NCI-H146 treated with DMSO at 0.1 percent for 48 hours (cell line): ENCODE results near the gene ATP2B2.

Experiments used
- DNase-seq: peaks from one replicate; lab custom pipeline; 2025; ENCODE audit not compliant: unreplicated experiment; lab: John Stamatoyannopoulos, UW

Gene ATP2B2

GRCh38 chr3:10335190-10335738, 170.1 kb downstream of the ATP2B2 start:
- no peak for DNase-seq

- DNase-seq, result no peak
Observed at GRCh38 chr3:10334459-10334858, 170.9 kb downstream of the ATP2B2 start.

GRCh38 chr3:10334042-10334441, 171.3 kb downstream of the ATP2B2 start:
- DNase-seq, result no peak

- DNase-seq, result no peak
Observed at GRCh38 chr3:10333349-10333650, 172.1 kb downstream of the ATP2B2 start.

- DNase-seq, result no peak
Observed at GRCh38 chr3:10332481-10333348, 172.7 kb downstream of the ATP2B2 start.

- no peak for DNase-seq
Observed at GRCh38 chr3:10331320-10331719, 174.1 kb downstream of the ATP2B2 start.

GRCh38 chr3:10330319-10330718, 175.1 kb downstream of the ATP2B2 start:
- no peak for DNase-seq

- DNase-seq, result no peak
Observed at GRCh38 chr3:10329495-10330015, 175.8 kb downstream of the ATP2B2 start.

- DNase-seq, result no peak
Observed at GRCh38 chr3:10328460-10329071, 176.8 kb downstream of the ATP2B2 start.

GRCh38 chr3:10327592-10327991, 177.8 kb downstream of the ATP2B2 start:
- no peak for DNase-seq

- DNase-seq, result no peak
Observed at GRCh38 chr3:10322352-10322710, 183.1 kb downstream of the ATP2B2 start.

GRCh38 chr3:10321630-10322351, 183.6 kb downstream of the ATP2B2 start:
- no peak for DNase-seq

GRCh38 chr3:10320320-10320677, 185.1 kb downstream of the ATP2B2 start:
- no peak for DNase-seq

GRCh38 chr3:10319804-10320203, 185.6 kb downstream of the ATP2B2 start:
- no peak for DNase-seq

GRCh38 chr3:10319251-10319650, 186.1 kb downstream of the ATP2B2 start:
- no peak for DNase-seq

GRCh38 chr3:10317961-10318350, 187.4 kb downstream of the ATP2B2 start:
- DNase-seq, result no peak

GRCh38 chr3:10317311-10317960, 187.9 kb downstream of the ATP2B2 start:
- DNase-seq, result no peak

- DNase-seq, result no peak
Observed at GRCh38 chr3:10315771-10316344, 189.5 kb downstream of the ATP2B2 start.

- DNase-seq, result no peak
Observed at GRCh38 chr3:10315101-10315500, 190.3 kb downstream of the ATP2B2 start.

GRCh38 chr3:10312861-10313260, 192.5 kb downstream of the ATP2B2 start:
- DNase-seq, result no peak

GRCh38 chr3:10312391-10312790, 193.0 kb downstream of the ATP2B2 start:
- DNase-seq, result no peak
